Upper lobe of left lung (tissue), 6 donors: Measurements from ENCODE around the gene TP53I13. TPM values are rescaled to one million over a fixed set of nuclear protein-coding genes. Genes with fewer than 3 reads are reported as not detected.

Experiments
- ATAC-seq, 2 donors: fragments of 200-7000 bp; cut with Tn5 transposase; one replicate each; pipeline ENCODE4 v1.9.1; 2022; ENCODE audit warnings: mild to moderate bottlenecking in 2 of 2, moderate library complexity in 2 of 2; ENCODE audit not compliant: low FRiP score in 2 of 2
- DNase-seq, 2 donors: peaks; one replicate each; pipeline ENCODE4 v3.0.0-alpha.2; 2019 to 2020
- H3K27ac ChIP-seq, 4 donors: fragments of 200-600 bp; sonication (generic); one replicate each; pipeline ENCODE4 v1.5.1; 2016 to 2019
- H3K27me3 ChIP-seq, 4 donors: fragments of 200-600 bp; sonication (generic); one replicate each; pipeline ENCODE4 v1.5.1; 2017 to 2019
- H3K36me3 ChIP-seq, 4 donors: fragments of 200-600 bp; sonication (generic); one replicate each; pipeline ENCODE4 v1.5.1; 2016 to 2019
- H3K4me1 ChIP-seq, 4 donors: fragments of 200-600 bp; sonication (generic); one replicate each; pipeline ENCODE4 v1.5.1; 2018 to 2019
- H3K4me3 ChIP-seq, 4 donors: fragments of 200-600 bp; sonication (generic); one replicate each; pipeline ENCODE4 v1.5.1; 2017 to 2019; ENCODE audit warnings: mild to moderate bottlenecking in 2 of 4, moderate library complexity in 1 of 4
- H3K9me3 ChIP-seq, 4 donors: fragments of 200-600 bp; sonication (generic); one replicate each; pipeline ENCODE4 v1.5.1; 2018 to 2019
- EP300 ChIP-seq, 4 donors: sonication (generic); formaldehyde crosslinking; IDR thresholded peaks; one replicate each; pipeline ENCODE4 v1.5.1; 2017; ENCODE audit warnings: antibody characterized with exemption in 4 of 4, control low read depth in 2 of 4
- POLR2A ChIP-seq, 4 donors: fragments of 450-650 bp; IDR thresholded peaks; one replicate each; pipeline ENCODE4 v1.5.1; 2016 to 2017; ENCODE audit warnings: antibody characterized with exemption in 4 of 4, mild to moderate bottlenecking in 2 of 4
- POLR2AphosphoS5 ChIP-seq, 2 donors: sonication (generic); formaldehyde crosslinking; IDR thresholded peaks; one replicate each; pipeline ENCODE4 v1.5.1; 2017; ENCODE audit warnings: antibody characterized with exemption in 2 of 2
- WGBS, 2 donors: methylation state at CpG; one replicate each; pipeline ENCODE4 v1.1.5; 2017 to 2018; 5-methylcytosine and 5-hydroxymethylcytosine counted together
- total RNA-seq, 6 donors: library from RNA; depleted of rRNA in 4 of 6; stranded (reverse); fragments of >200 nt in 4 of 6; gene quantifications; one replicate each; pipeline versions ENCODE4 v1.1.0 to v1.2.1, GENCODE V29; 2016 to 2021
- TF ChIP-seq, protein P1 (sequence below), 6 experiments: fragments of 450-650 bp in 4 of 6; fragments of 200-600 bp in 2 of 6; sonication (generic) in 2 of 6; IDR thresholded peaks; one replicate each; pipeline ENCODE4 v1.5.1; 2016 to 2019; ENCODE audit warnings: antibody characterized with exemption in 6 of 6
- donor health status: DM: no; HTN: no; CAD: no; lungs with moderate emphysema.
- donor health status: DM: no; HTN: yes; CAD: no; lungs with severe emphysema.

The TP53I13 gene
- total RNA-seq, 6 donors from 2014 or later = 57.3 to 178 (median 75.4) TPM

DNA sequence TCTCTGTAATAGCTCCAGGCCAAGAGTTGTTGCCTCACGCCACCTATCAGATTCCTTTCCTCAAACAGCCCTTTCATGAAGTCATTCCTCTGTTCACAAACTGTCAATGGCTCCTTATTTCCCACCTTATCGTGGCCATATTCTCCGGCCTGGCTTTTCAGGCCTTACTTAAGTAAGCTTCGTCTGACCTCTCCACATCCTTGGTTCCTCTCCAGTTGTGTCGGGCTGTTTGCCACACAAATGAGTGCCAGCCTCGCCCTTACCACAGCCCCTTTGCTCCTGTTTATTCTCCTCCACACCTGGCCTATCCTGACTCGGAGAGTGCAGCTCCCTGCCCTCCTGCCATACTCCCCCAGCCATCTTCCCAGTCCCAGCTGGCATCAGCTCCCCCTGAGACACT, 2.0 kb downstream of the TP53I13 start:
- WGBS, 2 donors = 72% methylated on average over 7 of the region's 7 CpGs
- H3K27me3 ChIP-seq = no peaks in the 10 kb centered on the region
- TF ChIP-seq POLR2A (IDR thresholded peaks at IDR 0.05) (no peak), POLR2AphosphoS5 (IDR thresholded peaks at IDR 0.05) (no peak), EP300 (IDR thresholded peaks at IDR 0.05) (no peak)
- TF ChIP-seq, protein P1, sequence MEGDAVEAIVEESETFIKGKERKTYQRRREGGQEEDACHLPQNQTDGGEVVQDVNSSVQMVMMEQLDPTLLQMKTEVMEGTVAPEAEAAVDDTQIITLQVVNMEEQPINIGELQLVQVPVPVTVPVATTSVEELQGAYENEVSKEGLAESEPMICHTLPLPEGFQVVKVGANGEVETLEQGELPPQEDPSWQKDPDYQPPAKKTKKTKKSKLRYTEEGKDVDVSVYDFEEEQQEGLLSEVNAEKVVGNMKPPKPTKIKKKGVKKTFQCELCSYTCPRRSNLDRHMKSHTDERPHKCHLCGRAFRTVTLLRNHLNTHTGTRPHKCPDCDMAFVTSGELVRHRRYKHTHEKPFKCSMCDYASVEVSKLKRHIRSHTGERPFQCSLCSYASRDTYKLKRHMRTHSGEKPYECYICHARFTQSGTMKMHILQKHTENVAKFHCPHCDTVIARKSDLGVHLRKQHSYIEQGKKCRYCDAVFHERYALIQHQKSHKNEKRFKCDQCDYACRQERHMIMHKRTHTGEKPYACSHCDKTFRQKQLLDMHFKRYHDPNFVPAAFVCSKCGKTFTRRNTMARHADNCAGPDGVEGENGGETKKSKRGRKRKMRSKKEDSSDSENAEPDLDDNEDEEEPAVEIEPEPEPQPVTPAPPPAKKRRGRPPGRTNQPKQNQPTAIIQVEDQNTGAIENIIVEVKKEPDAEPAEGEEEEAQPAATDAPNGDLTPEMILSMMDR (IDR thresholded peaks at IDR 0.05) = no peak
- peaks cover 18 to 60% (median 32%) of the 10 kb centered on the region in 4 donors for H3K4me1 ChIP-seq
- ATAC-seq (no peak), DNase-seq (no peak)
- no peak overlapping the region for H3K4me3 ChIP-seq
- no peaks in the 10 kb centered on the region for H3K9me3 ChIP-seq
- H3K36me3 ChIP-seq = peaks cover 5 to 30% (median 17%) of the 10 kb centered on the region in 4 donors
- no peak overlapping the region for H3K27ac ChIP-seq

DNA sequence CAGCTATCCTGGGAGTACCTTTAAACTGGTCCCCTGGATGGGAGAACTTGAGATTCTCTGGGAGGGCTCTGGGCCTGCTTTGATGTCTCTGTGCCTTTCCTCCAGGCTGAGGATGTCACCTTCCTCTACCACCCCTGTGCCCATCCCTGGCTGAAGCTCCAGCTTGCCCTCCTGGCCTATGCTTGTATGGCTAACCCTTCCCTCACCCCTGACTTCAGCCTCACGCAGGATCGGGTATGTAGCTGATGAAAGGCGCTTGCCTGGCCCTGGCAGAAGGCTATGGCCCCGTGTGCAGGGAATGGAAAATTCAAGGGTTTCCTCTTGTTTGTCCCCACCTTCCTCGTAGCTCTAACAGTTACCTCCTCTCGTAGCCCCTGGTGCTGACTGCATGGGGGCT, 3.0 kb downstream of the TP53I13 start:
- Histone ChIP-seq H3K27me3 (no peaks in the 10 kb centered on the region), H3K9me3 (no peaks in the 10 kb centered on the region), H3K4me1 (peaks cover 12 to 50% (median 23%) of the 10 kb centered on the region in 4 donors), H3K27ac (no peak overlapping the region), H3K36me3 (peaks cover 11 to 40% (median 26%) of the 10 kb centered on the region in 4 donors), H3K4me3 (no peak overlapping the region)
- ATAC-seq (no peak), DNase-seq (no peak)
- WGBS, 2 donors = 96 to 98% methylated on average over 4 to 6 of the region's 6 CpGs
- no peak for TF ChIP-seq EP300 (IDR thresholded peaks at IDR 0.05)
- TF ChIP-seq, protein P1 (IDR thresholded peaks at IDR 0.05) = no peak
- no peak for TF ChIP-seq POLR2A (IDR thresholded peaks at IDR 0.05)
- TF ChIP-seq POLR2AphosphoS5 (IDR thresholded peaks at IDR 0.05) = no peak

DNA sequence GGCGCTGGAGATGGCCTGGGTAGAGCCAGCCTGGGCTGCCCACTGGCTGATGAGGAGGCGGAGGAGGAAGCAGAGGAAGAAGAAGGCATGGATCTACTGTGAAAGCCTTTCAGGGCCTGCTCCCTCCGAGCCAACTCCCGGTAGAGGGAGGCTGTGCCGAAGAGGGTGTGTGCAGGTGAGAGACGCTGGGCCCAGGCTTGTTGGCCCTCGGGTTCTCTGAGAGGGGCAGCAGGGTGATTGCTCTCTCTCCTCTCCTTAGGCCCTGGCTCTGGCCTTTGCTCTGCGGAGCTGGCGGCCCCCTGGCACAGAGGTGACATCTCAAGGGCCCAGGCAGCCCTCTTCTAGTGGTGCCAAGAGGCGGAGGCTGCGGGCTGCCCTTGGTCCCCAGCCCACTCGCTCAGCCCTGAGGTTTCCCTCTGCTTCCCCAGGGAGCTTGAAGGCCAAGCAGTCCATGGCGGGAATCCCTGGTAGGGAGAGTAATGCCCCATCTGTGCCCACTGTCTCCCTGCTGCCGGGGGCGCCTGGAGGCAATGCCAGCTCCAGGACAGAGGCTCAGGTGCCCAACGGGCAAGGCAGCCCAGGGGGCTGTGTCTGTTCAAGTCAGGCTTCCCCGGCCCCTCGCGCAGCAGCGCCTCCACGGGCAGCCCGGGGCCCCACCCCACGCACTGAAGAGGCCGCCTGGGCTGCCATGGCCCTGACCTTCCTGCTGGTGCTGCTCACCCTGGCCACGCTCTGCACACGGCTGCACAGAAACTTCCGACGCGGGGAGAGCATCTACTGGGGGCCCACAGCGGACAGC, 3.6 kb downstream of the TP53I13 start:
- TF ChIP-seq, protein P1 (IDR thresholded peaks at IDR 0.05) = no peak
- TF ChIP-seq POLR2A (IDR thresholded peaks at IDR 0.05) (no peak), POLR2AphosphoS5 (IDR thresholded peaks at IDR 0.05) (no peak), EP300 (IDR thresholded peaks at IDR 0.05) (no peak)
- 93 to 96% methylated on average over 5 to 17 of the region's 30 CpGs for WGBS, 2 donors
- ATAC-seq = peak in 1 of 2 donors; percentile 17
- DNase-seq = peak in 1 of 2 donors; percentile 20
- Histone ChIP-seq H3K36me3 (peaks cover 11 to 46% (median 32%) of the 10 kb centered on the region in 4 donors), H3K4me3 (peak overlapping the region in 3 of 4 donors; percentile 27 to 43 (median 37)), H3K27ac (peak overlapping the region in 1 of 4 donors; percentile 32), H3K27me3 (no peaks in the 10 kb centered on the region), H3K9me3 (no peaks in the 10 kb centered on the region), H3K4me1 (peaks cover 12 to 45% (median 22%) of the 10 kb centered on the region in 4 donors)

DNA sequence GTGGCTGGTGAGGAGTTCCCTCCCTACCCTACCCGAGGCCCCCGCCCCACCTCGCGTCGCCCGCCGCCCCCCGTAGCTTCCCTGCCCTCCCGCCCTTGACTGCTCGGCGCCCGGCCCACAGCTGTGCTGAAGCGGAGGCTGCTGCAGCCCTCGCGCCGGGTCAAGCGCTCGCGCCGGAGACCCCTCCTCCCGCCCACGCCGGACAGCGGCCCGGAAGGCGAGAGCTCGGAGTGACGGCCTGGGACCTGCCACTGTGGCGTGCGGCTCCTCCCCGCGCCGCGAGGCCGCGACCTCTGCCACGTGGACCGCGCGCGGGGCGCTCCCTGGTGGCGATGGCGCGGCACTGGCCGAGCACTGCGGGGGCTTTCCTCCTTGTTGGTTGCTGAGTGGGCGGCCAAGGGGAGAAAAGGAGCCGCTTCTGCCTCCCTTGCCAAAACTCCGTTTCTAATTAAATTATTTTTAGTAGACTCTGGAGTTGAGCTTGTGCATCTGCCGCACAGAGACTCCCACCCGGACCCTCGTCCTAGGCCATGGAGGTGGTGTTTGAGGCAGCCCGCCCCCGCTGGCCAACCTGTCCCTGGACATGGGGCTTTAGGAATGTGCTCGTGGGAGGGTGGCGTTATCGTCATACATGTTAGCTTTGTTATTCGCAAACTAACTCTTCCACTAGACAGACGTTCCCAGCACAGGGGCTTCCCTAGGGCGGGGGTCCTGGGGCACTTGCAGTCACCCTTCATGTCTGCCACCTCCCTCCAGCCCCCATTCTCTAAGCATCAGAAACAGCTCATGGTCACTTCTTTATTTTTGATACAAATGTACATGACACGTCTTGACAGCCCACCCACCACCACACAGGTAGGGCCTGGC, 4.4 kb downstream of the TP53I13 start:
- H3K4me3 ChIP-seq = peak overlapping the region in 3 of 4 donors; percentile 27 to 43 (median 37)
- no peaks in the 10 kb centered on the region for H3K27me3 ChIP-seq
- DNase-seq (peak; percentile 34 to 94), ATAC-seq (peak in 1 of 2 donors; percentile 75)
- H3K27ac ChIP-seq = peak overlapping the region in 1 of 4 donors; percentile 32
- H3K4me1 ChIP-seq = peaks cover 12 to 37% (median 22%) of the 10 kb centered on the region in 4 donors
- H3K36me3 ChIP-seq = peaks cover 11 to 55% (median 40%) of the 10 kb centered on the region in 4 donors
- no peaks in the 10 kb centered on the region for H3K9me3 ChIP-seq
- WGBS, 2 donors = 57 to 58% methylated on average over 11 to 23 of the region's 62 CpGs
- TF ChIP-seq POLR2A (IDR thresholded peaks at IDR 0.05) = no peak
- TF ChIP-seq EP300 (IDR thresholded peaks at IDR 0.05) = no peak
- peak; percentile 48 to 56 for TF ChIP-seq POLR2AphosphoS5 (IDR thresholded peaks at IDR 0.05)
- TF ChIP-seq, protein P1 (IDR thresholded peaks at IDR 0.05) = peak; percentile 63 to 85 (median 80)
